Activated naive CD8-positive, alpha-beta T cell treated with anti-CD3 and anti-CD28 coated beads, Interleukin-2, amount 50 U/mL, for 16 hours (primary cell): Measurements from ENCODE around the gene EPM2AIP1.
"Not testable (repeated sequence)": the region's sequence is repeated elsewhere in the genome, so short reads cannot be mapped to it uniquely, and the experiment has no call there.

Experiments
- DNase-seq: peaks from one replicate; pipeline ENCODE4 v3.0.0-alpha.2; 2020; ENCODE audit warnings: low read depth, low spot score

Gene EPM2AIP1

GRCh38 chr3:36992806-36993325 lies at the start of gene EPM2AIP1:
Gene EPM2AIP1 (minus strand): TSS chr3:36993131. CDS start chr3:36993077, 54 bp downstream.
- DNase-seq = no peak

DNA sequence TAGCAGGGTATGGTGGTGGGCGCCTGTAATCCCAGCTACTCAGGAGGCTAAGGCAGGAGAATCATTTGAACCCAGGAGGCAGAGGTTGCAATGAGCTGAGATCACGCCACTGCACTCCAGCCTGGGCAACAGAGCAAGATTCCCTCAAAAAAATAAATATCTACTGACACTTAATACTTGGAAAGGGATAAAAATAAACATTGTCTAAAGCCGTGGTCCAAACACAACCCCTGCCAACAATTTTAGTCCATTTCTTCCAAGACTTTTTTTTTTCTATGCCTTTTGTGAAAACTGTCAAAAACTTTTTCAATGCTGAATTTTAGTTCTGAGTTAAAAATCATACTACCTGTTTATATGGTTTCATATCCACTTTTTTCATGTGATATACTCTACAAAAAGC lies 49.8 kb upstream of the EPM2AIP1 start:
- not testable (repeated sequence) for DNase-seq

- DNase-seq = no peak
Measured at GRCh38 chr3:37041546-37042195, 48.7 kb upstream of the EPM2AIP1 start.

DNA sequence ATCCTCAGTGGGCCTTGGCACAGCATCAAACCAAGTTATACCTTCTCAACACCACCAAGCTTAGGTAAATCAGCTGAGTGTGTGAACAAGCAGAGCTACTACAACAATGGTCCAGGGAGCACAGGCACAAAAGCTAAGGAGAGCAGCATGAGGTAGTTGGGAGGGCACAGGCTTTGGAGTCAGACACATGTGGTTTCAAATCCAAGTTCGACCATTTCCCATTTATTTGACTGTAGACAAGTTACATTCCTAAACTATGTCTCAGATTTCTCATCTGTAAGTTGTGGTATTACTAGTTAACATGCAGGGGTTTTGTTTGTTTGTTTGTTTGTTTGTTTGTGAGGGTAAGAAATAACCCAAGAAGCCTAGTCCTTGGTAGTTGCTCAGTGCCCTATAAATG lies 47.3 kb upstream of the EPM2AIP1 start:
- DNase-seq = no peak

DNA sequence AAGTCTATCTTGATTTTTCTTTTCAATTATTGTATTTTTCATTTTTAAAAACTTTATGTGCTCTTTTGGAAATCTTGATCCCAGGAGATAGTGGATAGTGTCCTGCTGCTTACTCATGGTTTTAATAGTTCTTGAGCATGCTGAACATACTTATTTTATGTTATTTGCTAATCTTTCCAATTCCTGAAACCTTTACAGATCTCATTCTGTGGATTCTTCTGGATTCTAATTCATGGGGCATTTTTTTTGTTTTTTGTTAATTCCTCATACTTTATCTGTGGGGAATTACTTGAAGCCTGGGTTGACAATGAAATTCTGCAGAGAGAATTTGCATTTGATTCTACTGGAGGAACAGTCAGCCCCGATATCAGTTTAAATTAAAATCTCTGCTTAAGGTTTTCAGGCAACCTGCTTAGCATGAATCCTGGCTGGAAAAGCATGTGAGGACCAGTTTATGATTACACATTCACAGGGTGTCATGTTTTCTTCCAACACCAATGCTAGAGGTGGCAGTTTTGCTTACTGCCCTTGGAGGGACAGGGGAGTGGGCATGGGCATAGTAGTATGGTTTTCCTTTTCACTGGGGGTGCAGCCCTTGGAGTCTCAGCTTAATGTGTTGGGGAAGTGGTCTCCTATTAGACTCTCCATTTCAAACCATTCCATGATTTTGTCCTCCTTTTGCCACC lies 46.4 kb upstream of the EPM2AIP1 start:
- DNase-seq = no peak

DNA sequence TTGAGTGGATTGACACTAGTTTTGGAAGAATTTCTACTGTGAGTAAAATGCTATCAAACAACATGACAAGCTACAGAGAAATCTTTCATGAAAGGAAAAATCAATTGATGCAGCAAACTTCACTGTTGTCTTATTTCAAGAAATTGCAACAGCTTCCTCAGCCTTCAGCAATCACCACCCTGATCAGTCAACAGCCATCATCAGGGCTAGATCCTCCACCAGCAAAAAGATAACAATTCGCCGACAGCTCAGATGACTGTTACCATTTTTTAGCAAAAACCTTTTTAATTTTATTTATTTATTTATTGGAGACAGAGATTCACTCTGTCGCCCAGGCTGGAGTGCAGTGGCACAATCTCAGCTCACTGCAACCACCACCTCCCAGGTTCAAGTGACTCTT lies 44.4 kb upstream of the EPM2AIP1 start:
- DNase-seq = no peak

- DNase-seq = no peak
Measured at GRCh38 chr3:37032961-37033360, 40.0 kb upstream of the EPM2AIP1 start.

- no peak for DNase-seq
Measured at GRCh38 chr3:37031096-37031682, 38.3 kb upstream of the EPM2AIP1 start.

- no peak for DNase-seq
Measured at GRCh38 chr3:37030588-37030987, 37.7 kb upstream of the EPM2AIP1 start.

- DNase-seq = no peak
Measured at GRCh38 chr3:37029516-37030163, 36.7 kb upstream of the EPM2AIP1 start.

GRCh38 chr3:37029111-37029510 lies 36.2 kb upstream of the EPM2AIP1 start:
- DNase-seq = no peak

- DNase-seq = no peak
Measured at GRCh38 chr3:37028329-37028728, 35.4 kb upstream of the EPM2AIP1 start.

GRCh38 chr3:37026851-37027250 lies 33.9 kb upstream of the EPM2AIP1 start:
- no peak for DNase-seq

DNA sequence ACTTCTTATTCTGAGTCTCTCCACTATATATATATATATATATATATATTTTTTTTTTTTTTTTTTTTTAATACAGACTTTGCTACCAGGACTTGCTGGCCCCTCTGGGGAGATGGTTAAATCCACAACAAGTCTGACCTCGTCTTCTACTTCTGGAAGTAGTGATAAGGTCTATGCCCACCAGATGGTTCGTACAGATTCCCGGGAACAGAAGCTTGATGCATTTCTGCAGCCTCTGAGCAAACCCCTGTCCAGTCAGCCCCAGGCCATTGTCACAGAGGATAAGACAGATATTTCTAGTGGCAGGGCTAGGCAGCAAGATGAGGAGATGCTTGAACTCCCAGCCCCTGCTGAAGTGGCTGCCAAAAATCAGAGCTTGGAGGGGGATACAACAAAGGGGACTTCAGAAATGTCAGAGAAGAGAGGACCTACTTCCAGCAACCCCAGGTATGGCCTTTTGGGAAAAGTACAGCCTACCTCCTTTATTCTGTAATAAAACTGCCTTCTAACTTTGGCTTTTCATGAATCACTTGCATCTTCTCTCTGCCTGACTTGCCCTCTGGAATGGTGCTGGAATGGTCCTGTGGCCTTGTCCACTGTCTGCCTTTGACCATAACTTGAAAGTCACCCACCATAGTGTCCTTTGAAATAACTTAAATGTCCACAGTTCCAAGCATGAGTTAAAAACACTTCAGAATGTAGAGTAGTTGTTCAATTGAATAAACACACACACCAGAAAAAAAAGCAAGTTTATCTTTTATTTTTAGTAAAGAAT lies 32.8 kb upstream of the EPM2AIP1 start:
- no peak for DNase-seq

DNA sequence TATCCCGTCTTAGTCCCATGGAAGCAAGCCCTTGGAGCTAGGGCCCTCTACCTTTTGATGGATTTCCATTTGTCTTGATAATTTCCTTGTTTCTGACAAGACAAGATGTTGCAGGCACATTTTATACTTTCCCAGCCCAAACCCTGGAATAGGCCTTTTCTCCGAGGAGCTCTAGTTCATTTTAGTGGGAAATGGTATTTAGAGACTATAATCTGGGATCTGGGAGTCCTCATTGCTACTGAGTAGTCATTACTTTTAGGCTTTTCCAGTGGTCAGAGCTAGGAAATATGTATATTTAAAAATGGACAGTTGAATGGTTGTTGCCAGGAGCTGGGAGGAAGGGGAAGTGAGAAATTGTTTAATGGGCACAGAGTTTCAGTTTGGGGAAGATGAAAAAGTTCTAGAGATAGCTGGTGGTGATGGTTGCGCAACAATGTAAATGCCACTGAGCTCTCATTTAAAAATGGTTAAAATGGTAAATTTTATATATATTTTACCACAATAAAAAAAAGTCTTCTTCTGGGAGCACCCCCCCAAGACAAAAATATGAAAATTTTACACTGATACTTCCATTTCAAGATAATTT lies 32.0 kb upstream of the EPM2AIP1 start:
- DNase-seq = no peak

DNA sequence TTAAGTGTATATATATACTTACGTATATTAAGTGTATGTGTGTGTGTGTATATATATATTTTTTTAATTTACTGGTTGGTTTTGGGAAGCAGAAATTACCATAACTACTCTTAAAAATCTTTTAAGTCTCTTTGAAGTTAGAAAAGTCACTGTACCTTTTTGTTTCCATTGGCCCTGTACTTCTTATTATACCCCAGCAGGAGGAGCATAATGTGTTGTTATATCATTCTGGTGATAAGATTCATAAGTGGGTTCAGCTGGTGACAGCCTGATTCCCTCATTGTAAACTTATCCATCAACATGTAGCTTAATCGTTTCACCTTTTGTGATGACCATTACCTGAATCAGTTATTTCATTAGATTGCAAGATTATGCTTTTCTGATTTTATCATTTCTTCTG lies 31.2 kb upstream of the EPM2AIP1 start:
- no peak for DNase-seq

- no peak for DNase-seq
Measured at GRCh38 chr3:37017683-37018082, 24.8 kb upstream of the EPM2AIP1 start.

DNA sequence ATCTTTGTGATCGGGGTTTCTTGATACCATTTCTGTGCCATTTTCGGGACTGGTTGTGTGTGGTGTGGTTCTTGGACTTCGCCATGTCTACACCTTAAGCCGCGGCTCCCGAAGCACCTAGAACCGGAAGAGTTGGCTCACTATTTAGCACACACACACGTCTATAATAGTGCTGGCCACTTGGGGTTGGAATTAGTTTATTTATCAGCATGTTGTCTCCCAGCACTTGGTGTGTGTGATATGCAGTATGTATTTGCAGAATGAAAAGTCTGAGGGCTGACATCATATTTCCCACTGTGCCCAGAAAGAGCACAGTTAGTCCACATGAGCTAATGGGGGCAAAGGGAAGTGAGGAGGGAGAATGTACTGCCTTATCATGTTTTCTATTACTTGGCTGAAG lies 24.0 kb upstream of the EPM2AIP1 start:
- DNase-seq = no peak

GRCh38 chr3:37015642-37016041 lies 22.7 kb upstream of the EPM2AIP1 start:
- no peak for DNase-seq

GRCh38 chr3:37014620-37015019 lies 21.7 kb upstream of the EPM2AIP1 start:
- no peak for DNase-seq
